ENCODE measurements around the gene CCR9.

Gene CCR9

DNA sequence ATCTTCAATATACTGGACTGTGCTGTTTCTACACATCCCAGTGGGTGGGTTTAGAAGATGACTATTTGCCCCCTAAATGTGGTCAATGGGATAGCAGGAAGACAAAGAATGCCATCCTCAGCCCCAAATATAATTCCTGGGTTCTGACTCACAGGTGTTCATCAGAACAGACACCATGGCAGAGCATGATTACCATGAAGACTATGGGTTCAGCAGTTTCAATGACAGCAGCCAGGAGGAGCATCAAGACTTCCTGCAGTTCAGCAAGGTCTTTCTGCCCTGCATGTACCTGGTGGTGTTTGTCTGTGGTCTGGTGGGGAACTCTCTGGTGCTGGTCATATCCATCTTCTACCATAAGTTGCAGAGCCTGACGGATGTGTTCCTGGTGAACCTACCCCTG is 60.0 kb downstream of the CCR9 start:
- H3K4me1 ChIP-seq, result no peaks in the 10 kb centered on the region
- H3K4me3 ChIP-seq (ENCODE audit: low read depth, low read length), result no peak overlapping the region
- H3K27ac ChIP-seq, result no peak overlapping the region
- H3K9me3 ChIP-seq (ENCODE audit: control insufficient read depth, low read length), result no peaks in the 10 kb centered on the region
- TF ChIP-seq, protein P1, sequence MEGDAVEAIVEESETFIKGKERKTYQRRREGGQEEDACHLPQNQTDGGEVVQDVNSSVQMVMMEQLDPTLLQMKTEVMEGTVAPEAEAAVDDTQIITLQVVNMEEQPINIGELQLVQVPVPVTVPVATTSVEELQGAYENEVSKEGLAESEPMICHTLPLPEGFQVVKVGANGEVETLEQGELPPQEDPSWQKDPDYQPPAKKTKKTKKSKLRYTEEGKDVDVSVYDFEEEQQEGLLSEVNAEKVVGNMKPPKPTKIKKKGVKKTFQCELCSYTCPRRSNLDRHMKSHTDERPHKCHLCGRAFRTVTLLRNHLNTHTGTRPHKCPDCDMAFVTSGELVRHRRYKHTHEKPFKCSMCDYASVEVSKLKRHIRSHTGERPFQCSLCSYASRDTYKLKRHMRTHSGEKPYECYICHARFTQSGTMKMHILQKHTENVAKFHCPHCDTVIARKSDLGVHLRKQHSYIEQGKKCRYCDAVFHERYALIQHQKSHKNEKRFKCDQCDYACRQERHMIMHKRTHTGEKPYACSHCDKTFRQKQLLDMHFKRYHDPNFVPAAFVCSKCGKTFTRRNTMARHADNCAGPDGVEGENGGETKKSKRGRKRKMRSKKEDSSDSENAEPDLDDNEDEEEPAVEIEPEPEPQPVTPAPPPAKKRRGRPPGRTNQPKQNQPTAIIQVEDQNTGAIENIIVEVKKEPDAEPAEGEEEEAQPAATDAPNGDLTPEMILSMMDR (IDR thresholded peaks at IDR 0.05), result no peak
- no peak overlapping the region for H3K4me2 ChIP-seq (ENCODE audit: low read length)
- no peaks in the 10 kb centered on the region for H3K79me2 ChIP-seq
- no peaks in the 10 kb centered on the region for H3K27me3 ChIP-seq (ENCODE audit: control insufficient read depth, insufficient read depth, low read length)
- no peaks in the 10 kb centered on the region for H3K36me3 ChIP-seq (ENCODE audit: control insufficient read depth, insufficient read depth, low read length)
- no peak overlapping the region for H2AFZ ChIP-seq
- H3K9ac ChIP-seq, result no peak overlapping the region

DNA sequence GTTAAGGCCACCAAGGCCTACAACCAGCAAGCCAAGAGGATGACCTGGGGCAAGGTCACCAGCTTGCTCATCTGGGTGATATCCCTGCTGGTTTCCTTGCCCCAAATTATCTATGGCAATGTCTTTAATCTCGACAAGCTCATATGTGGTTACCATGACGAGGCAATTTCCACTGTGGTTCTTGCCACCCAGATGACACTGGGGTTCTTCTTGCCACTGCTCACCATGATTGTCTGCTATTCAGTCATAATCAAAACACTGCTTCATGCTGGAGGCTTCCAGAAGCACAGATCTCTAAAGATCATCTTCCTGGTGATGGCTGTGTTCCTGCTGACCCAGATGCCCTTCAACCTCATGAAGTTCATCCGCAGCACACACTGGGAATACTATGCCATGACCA is 60.5 kb downstream of the CCR9 start:
- Histone ChIP-seq H3K4me2 (ENCODE audit: low read length) (no peak overlapping the region), H3K4me1 (no peaks in the 10 kb centered on the region), H3K27ac (no peak overlapping the region), H3K9ac (no peak overlapping the region), H3K9me3 (ENCODE audit: control insufficient read depth, low read length) (no peaks in the 10 kb centered on the region), H3K4me3 (ENCODE audit: low read depth, low read length) (no peak overlapping the region), H2AFZ (no peak overlapping the region), H3K36me3 (ENCODE audit: control insufficient read depth, insufficient read depth, low read length) (no peaks in the 10 kb centered on the region), H3K27me3 (ENCODE audit: control insufficient read depth, insufficient read depth, low read length) (no peaks in the 10 kb centered on the region), H3K79me2 (no peaks in the 10 kb centered on the region)
- TF ChIP-seq, protein P1 (IDR thresholded peaks at IDR 0.05), result no peak

DNA sequence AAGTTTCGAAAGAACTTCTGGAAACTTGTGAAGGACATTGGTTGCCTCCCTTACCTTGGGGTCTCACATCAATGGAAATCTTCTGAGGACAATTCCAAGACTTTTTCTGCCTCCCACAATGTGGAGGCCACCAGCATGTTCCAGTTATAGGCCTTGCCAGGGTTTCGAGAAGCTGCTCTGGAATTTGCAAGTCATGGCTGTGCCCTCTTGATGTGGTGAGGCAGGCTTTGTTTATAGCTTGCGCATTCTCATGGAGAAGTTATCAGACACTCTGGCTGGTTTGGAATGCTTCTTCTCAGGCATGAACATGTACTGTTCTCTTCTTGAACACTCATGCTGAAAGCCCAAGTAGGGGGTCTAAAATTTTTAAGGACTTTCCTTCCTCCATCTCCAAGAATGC is 61.0 kb downstream of the CCR9 start:
- H3K4me1 ChIP-seq, result no peaks in the 10 kb centered on the region
- no peak overlapping the region for H2AFZ ChIP-seq
- TF ChIP-seq, protein P1 (IDR thresholded peaks at IDR 0.05), result no peak
- no peaks in the 10 kb centered on the region for H3K9me3 ChIP-seq (ENCODE audit: control insufficient read depth, low read length)
- no peak overlapping the region for H3K4me3 ChIP-seq (ENCODE audit: low read depth, low read length)
- no peaks in the 10 kb centered on the region for H3K27me3 ChIP-seq (ENCODE audit: control insufficient read depth, insufficient read depth, low read length)
- H3K9ac ChIP-seq, result no peak overlapping the region
- no peak overlapping the region for H3K27ac ChIP-seq
- no peaks in the 10 kb centered on the region for H3K79me2 ChIP-seq
- no peak overlapping the region for H3K4me2 ChIP-seq (ENCODE audit: low read length)
- no peaks in the 10 kb centered on the region for H3K36me3 ChIP-seq (ENCODE audit: control insufficient read depth, insufficient read depth, low read length)

DNA sequence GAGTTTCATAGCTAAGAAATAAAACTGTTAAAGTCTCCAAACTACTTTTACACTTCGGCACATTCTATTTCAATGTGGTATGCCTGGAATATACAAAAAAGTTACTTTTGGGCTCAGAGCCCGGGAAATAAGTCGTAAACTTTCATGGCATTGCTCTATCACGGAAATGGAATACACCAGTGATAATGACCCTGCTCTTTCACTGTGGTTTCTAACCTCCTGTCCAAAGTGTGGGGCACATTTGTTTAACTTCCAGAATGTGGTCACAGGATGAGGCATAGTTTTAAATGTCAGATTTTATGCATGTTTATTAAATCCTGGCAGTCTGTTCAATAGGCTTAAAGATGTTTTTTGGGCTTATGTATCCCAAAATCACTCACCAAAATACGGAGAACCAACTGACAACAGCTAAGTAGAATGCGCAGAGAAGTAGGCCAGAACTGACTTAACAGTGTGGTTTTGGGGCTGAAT is 62.0 kb downstream of the CCR9 start:
- Histone ChIP-seq H3K36me3 (ENCODE audit: control insufficient read depth, insufficient read depth, low read length) (no peaks in the 10 kb centered on the region), H2AFZ (no peak overlapping the region), H3K9me3 (ENCODE audit: control insufficient read depth, low read length) (no peaks in the 10 kb centered on the region), H3K27ac (no peak overlapping the region), H3K79me2 (no peaks in the 10 kb centered on the region), H3K4me2 (ENCODE audit: low read length) (no peak overlapping the region), H3K4me1 (no peaks in the 10 kb centered on the region), H3K4me3 (ENCODE audit: low read depth, low read length) (no peak overlapping the region), H3K27me3 (ENCODE audit: control insufficient read depth, insufficient read depth, low read length) (no peaks in the 10 kb centered on the region), H3K9ac (no peak overlapping the region)
- TF ChIP-seq, protein P1 (IDR thresholded peaks at IDR 0.05), result no peak

DNA sequence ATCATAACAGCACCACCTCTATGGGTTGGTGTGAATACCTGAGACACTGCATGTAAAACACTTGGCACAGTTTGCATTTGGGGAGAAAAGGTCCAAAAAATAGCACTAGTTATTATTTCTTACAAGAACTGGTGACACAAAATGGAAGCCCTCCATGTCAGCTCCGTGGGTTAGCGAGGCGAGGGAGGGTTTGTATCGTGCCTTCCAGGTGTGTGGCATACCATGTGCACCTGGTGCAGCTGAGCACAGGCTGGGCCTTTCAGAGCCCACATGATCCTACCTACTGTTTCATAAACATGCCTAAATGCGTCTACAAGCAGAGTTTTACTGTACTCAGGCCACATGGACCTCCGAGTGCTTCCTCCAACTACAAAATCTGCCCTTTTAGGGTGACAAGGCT is 62.5 kb downstream of the CCR9 start:
- TF ChIP-seq, protein P1 (IDR thresholded peaks at IDR 0.05), result no peak
- H3K36me3 ChIP-seq (ENCODE audit: control insufficient read depth, insufficient read depth, low read length), result no peaks in the 10 kb centered on the region
- no peaks in the 10 kb centered on the region for H3K79me2 ChIP-seq
- no peaks in the 10 kb centered on the region for H3K9me3 ChIP-seq (ENCODE audit: control insufficient read depth, low read length)
- H3K27me3 ChIP-seq (ENCODE audit: control insufficient read depth, insufficient read depth, low read length), result no peaks in the 10 kb centered on the region
- H3K9ac ChIP-seq, result no peak overlapping the region
- H3K4me1 ChIP-seq, result no peaks in the 10 kb centered on the region
- no peak overlapping the region for H2AFZ ChIP-seq
- H3K27ac ChIP-seq, result no peak overlapping the region
- H3K4me2 ChIP-seq (ENCODE audit: low read length), result no peak overlapping the region
- no peak overlapping the region for H3K4me3 ChIP-seq (ENCODE audit: low read depth, low read length)
